RPMI8226 (cell line): Measurements from ENCODE around the gene ZFYVE16.
"Not testable (repeated sequence)": the region's sequence is repeated elsewhere in the genome, so short reads cannot be mapped to it uniquely, and the experiment has no call there.

Experiments
- DNase-seq: peaks from one replicate; pipeline ENCODE4 v3.0.0-alpha.2; 2015

The ZFYVE16 gene

GRCh38 chr5:80491296-80491695, 83.4 kb downstream of the ZFYVE16 start:
- no peak for DNase-seq

GRCh38 chr5:80492741-80493140, 84.9 kb downstream of the ZFYVE16 start:
- no peak for DNase-seq

GRCh38 chr5:80493443-80493842, 85.6 kb downstream of the ZFYVE16 start:
- DNase-seq = not testable (repeated sequence)

GRCh38 chr5:80495891-80496290, 88.0 kb downstream of the ZFYVE16 start:
- DNase-seq = no peak

- no peak for DNase-seq
Measured at GRCh38 chr5:80502800-80503199, 94.9 kb downstream of the ZFYVE16 start.

DNA sequence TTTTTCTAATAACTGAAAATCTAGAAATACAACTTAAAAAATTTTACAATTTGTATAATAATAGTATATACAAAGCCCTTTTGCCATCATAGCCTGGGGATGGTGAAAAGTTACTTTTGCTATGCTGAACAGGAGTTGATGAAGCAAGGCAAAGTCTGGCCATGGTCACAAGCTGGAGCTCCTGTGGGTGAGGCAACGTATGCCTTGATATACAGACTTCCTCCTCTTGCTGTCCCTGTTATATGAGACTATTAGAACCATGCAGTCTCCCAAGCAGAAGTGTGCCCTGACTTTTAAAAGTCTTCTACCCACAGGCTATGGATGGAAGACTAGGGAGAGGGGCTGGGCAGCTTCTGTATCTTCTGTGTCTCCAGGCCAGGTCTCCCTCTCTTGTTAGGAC, 95.8 kb downstream of the ZFYVE16 start:
- DNase-seq = no peak

GRCh38 chr5:80504833-80505232, 97.0 kb downstream of the ZFYVE16 start:
- no peak for DNase-seq

GRCh38 chr5:80507663-80508062, 99.8 kb downstream of the ZFYVE16 start:
- no peak for DNase-seq

DNA sequence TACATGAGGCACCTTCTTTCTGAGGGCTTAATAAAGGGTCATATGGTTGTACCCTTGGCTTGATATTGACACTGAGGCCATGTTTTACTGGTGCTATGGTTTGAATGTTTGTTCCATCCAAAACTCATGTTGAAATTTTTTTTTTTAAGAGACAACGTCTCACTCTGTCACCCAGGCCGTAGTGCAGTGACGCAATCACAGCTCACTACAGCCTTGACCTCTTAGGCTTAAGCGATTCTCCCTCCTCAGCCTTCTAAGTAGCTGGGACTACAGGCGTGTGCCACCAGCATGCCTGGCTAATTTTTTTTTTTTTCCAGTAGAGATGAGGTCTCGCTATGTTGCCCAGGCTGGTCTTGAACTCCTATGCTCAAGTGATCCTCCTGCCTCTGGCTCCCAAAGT, 101.0 kb downstream of the ZFYVE16 start:
- DNase-seq = no peak

DNA sequence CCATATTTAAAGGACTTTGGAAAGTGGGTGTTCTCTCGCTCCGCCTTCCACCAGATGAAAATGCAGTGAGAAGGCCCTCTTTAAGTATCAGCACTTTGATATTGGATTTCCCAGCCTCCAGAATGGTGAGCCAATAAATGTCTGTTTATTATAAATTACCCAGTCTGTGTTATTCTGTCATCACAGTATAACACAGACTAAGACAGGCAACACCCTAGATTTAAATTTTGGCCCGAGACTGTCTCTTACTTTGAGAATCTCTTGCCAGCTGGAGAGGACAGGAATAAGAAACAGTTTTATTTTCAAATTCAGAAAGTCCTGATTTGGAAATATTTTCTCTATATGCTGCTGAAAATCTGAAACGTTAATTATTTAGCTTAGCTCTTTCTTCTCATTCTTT, 101.5 kb downstream of the ZFYVE16 start:
- no peak for DNase-seq

- no peak for DNase-seq
Measured at GRCh38 chr5:80516826-80517225, 109.0 kb downstream of the ZFYVE16 start.
